D721Med (cell line): ENCODE measurements around the gene SRP14.

ENCODE experiments used
- DNase-seq: peaks from one replicate; pipeline ENCODE4 v3.0.0; 2011; ENCODE audit warnings: low spot score; ENCODE audit not compliant: insufficient read length
- FAIRE-seq: peaks from 2 replicates; lab custom pipeline; 2011; peaks lifted over from hg19 to GRCh38; lab: Jason Lieb, UNC
- TF ChIP-seq, protein P1 (sequence below): IDR thresholded peaks from 2 replicates; pipeline ENCODE4 v1.5.1; 2012; ENCODE audit warnings: mild to moderate bottlenecking, control low read depth; ENCODE audit not compliant: insufficient read depth; ENCODE audit errors: missing control alignments

SRP14 gene

GRCh38 chr15:40065166-40065565, 26.2 kb upstream of the SRP14 start:
- FAIRE-seq (no peak), DNase-seq (no peak)
- TF ChIP-seq, protein P1, sequence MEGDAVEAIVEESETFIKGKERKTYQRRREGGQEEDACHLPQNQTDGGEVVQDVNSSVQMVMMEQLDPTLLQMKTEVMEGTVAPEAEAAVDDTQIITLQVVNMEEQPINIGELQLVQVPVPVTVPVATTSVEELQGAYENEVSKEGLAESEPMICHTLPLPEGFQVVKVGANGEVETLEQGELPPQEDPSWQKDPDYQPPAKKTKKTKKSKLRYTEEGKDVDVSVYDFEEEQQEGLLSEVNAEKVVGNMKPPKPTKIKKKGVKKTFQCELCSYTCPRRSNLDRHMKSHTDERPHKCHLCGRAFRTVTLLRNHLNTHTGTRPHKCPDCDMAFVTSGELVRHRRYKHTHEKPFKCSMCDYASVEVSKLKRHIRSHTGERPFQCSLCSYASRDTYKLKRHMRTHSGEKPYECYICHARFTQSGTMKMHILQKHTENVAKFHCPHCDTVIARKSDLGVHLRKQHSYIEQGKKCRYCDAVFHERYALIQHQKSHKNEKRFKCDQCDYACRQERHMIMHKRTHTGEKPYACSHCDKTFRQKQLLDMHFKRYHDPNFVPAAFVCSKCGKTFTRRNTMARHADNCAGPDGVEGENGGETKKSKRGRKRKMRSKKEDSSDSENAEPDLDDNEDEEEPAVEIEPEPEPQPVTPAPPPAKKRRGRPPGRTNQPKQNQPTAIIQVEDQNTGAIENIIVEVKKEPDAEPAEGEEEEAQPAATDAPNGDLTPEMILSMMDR, result no peak

- DNase-seq (no peak), FAIRE-seq (no peak)
- TF ChIP-seq, protein P1, result no peak
Observed at GRCh38 chr15:40064231-40064894, 25.4 kb upstream of the SRP14 start.

GRCh38 chr15:40063563-40064011, 24.6 kb upstream of the SRP14 start:
- TF ChIP-seq, protein P1, result no peak
- FAIRE-seq (no peak), DNase-seq (no peak)

- FAIRE-seq, result no peak
- TF ChIP-seq, protein P1, result no peak
- no peak for DNase-seq
Observed at GRCh38 chr15:40062816-40063562, 24.0 kb upstream of the SRP14 start.

- DNase-seq (no peak), FAIRE-seq (no peak)
- TF ChIP-seq, protein P1, result no peak
Observed at GRCh38 chr15:40061212-40061901, 22.4 kb upstream of the SRP14 start.

DNA sequence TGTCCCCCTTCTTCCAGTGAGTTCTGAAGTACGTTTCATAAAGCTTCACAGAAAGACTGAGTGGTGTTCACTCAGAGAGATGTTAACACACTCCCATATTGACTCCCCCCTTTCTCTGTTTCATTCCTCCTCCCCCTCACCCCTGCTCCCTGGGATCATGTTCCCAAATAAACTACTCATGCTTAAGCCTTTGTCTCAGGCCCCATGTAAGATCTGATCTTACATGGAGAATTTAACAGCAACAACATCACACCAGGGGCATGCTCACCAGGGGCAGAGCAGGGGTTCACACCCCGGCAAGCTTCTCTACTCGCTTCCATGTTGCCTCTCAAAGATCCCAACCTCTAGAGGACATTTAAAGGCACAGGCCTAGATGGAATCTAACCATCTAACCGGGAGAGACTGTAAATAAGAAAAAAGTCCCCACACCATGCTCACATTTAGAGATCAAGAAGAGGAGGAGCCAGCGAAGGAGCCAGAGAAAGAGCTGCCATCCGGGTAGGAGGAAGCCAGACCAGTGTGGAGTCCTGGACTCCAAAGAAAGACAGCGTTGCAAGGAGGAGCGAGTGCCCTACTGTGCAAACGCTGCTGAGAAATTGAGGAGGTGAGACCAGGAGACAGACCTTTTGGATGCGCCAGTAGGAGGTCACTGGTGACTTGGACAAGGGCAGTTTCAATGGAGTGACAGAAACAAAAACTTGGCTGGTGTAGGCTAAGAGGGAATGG, 21.4 kb upstream of the SRP14 start:
- DNase-seq (no peak), FAIRE-seq (no peak)
- TF ChIP-seq, protein P1, result no peak
